ENCODE data around the gene LHX3. TPM values are rescaled to one million over a fixed set of nuclear protein-coding genes. Genes with fewer than 3 reads are reported as not detected.
A peak's percentile ranks its signal among the peaks of the same experiment; 100 is the strongest.

The LHX3 gene
- total RNA-seq, 4 donors from 2014 or later = not detected

DNA sequence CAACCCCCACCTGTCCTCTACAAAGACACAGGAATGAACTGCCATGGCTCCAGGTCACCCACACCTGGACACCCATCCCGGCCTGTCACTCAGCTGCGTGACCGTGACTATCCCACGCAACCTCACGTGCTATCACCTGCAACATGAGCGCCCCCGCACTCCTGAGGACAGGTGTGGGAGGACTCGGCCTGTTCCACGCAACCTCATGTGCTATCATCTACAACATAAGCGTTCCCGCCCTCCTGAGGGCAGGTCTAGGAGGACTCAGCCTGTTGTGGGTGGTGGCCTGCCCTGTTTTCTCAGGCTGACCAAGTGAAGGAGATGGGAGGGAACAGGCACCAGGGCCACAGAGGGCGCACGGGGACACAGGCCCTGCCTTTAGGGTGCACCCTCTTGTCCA is 36.6 kb upstream of the LHX3 start:
- peaks cover 28 to 61% of the 10 kb centered on the region in 2 donors for H3K4me1 ChIP-seq
- DNase-seq = no peak
- no peaks in the 10 kb centered on the region for H3K27me3 ChIP-seq
- H3K9me3 ChIP-seq = no peaks in the 10 kb centered on the region
- no peak overlapping the region for H3K4me3 ChIP-seq (replicated peaks in 1 of 3)
- H3K36me3 ChIP-seq = no peaks in the 10 kb centered on the region
- WGBS, 2 donors = 92 to 96% methylated on average over 10 to 13 of the region's 13 CpGs
- TF ChIP-seq, protein P1, sequence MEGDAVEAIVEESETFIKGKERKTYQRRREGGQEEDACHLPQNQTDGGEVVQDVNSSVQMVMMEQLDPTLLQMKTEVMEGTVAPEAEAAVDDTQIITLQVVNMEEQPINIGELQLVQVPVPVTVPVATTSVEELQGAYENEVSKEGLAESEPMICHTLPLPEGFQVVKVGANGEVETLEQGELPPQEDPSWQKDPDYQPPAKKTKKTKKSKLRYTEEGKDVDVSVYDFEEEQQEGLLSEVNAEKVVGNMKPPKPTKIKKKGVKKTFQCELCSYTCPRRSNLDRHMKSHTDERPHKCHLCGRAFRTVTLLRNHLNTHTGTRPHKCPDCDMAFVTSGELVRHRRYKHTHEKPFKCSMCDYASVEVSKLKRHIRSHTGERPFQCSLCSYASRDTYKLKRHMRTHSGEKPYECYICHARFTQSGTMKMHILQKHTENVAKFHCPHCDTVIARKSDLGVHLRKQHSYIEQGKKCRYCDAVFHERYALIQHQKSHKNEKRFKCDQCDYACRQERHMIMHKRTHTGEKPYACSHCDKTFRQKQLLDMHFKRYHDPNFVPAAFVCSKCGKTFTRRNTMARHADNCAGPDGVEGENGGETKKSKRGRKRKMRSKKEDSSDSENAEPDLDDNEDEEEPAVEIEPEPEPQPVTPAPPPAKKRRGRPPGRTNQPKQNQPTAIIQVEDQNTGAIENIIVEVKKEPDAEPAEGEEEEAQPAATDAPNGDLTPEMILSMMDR (IDR thresholded peaks at IDR 0.05) = no peak
- TF ChIP-seq POLR2A (IDR thresholded peaks at IDR 0.05) = no peak
- peak overlapping the region in 1 of 3 donors; percentile 10 for H3K27ac ChIP-seq
- intact Hi-C loops (cut with DNase I) = loop anchor here (10.0 kb wide), 1 partner anchor 277 kb away; the partner anchor contains the start of gene UBAC1

DNA sequence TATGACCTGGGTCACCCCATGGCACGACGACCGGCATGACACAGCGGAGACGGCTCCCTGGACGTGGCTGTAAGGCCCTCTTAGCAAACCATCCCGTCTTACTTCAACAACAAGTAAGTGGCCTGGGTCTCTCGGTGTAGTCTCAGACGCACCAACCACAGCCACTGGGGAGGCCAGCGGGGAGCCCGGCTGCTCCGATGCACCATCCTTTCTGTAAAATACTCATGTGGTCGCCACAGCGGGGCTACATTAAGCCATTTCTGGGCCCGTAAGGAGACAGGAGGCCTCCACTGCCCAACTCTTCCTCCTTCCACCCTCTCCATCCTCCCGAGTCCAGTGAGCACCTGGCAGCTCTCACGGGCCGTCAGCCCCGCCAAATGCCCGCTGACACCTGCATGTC is 36.0 kb upstream of the LHX3 start:
- peaks cover 26 to 61% of the 10 kb centered on the region in 2 donors for H3K4me1 ChIP-seq
- H3K27ac ChIP-seq = no peak overlapping the region
- intact Hi-C loops (cut with DNase I) = loop anchor here (10.0 kb wide), 1 partner anchor 276 kb away; the partner anchor contains the start of gene UBAC1
- no peaks in the 10 kb centered on the region for H3K9me3 ChIP-seq
- 90% methylated on average over 14 to 18 of the region's 20 CpGs for WGBS, 2 donors
- no peaks in the 10 kb centered on the region for H3K27me3 ChIP-seq
- H3K4me3 ChIP-seq (replicated peaks in 1 of 3) = no peak overlapping the region
- TF ChIP-seq, protein P1 (IDR thresholded peaks at IDR 0.05) = no peak
- no peak for TF ChIP-seq POLR2A (IDR thresholded peaks at IDR 0.05)
- DNase-seq = no peak
- H3K36me3 ChIP-seq = no peaks in the 10 kb centered on the region

DNA sequence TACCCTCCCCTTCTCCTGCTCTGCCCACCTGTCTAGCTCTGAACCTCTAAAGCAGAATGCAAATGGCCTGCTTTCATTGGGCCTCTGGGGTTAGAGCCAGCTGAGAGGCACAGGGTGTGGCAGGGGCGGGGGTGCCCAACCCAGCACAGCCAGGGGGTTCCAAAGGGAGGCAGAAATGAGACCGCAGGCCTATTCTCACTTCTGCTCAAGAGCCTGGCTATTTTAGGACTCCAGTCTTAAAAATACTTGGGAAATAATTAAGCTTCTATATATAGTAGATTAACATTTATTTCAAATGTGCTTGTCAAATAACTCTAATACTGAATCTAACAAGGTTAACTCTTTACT is 35.0 kb upstream of the LHX3 start:
- no peaks in the 10 kb centered on the region for H3K36me3 ChIP-seq
- H3K27me3 ChIP-seq = no peaks in the 10 kb centered on the region
- peaks cover 23 to 58% of the 10 kb centered on the region in 2 donors for H3K4me1 ChIP-seq
- intact Hi-C loops (cut with DNase I) = loop anchor here (10.0 kb wide), 1 partner anchor 275 kb away; the partner anchor contains the start of gene UBAC1
- no peak overlapping the region for H3K27ac ChIP-seq
- no peaks in the 10 kb centered on the region for H3K9me3 ChIP-seq
- H3K4me3 ChIP-seq (replicated peaks in 1 of 3) = no peak overlapping the region
- DNase-seq = no peak
- TF ChIP-seq, protein P1 (IDR thresholded peaks at IDR 0.05) = no peak
- TF ChIP-seq POLR2A (IDR thresholded peaks at IDR 0.05) = no peak
- 87 to 92% methylated on average over 2 of the region's 2 CpGs for WGBS, 2 donors

DNA sequence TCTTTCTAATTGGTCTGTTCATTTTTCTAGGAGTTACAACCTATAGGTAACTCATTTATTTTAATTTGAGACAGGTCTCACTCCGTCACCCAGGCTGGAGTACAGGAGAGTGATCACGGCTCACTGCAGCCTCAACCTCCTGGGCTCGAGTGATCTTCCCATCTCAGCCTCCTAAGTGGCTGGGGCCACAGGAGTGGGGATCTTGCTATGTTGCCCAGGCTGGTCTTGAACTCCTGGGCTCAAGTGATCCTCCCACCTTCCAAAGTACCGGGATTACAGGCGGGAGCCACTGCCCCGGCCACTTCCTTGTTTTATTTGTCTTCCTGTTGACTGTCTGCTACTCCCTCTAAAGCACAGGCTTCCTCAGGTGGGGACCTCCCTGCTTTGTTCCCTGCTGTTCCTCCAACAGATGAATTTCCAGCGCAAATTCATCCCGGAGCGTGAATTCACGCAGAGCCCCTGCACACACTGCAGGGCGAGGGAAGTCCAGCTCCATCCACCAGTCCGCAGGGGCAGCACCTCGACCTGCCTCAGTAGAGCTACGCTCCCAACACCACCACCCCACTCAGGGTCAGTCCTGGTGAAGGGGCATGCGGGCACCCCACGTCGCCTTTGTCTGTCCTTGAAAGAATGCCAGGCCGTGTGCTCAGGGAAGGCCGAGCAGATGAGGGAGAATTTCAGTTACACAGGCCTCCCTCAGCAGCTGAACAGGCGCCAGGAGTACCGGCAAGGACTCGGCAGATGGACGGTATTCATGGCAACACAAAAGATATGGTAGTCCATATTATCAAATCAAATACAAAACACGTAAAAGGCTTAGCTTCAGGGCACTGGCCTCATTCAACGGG is 34.4 kb upstream of the LHX3 start:
- Histone ChIP-seq H3K27me3 (no peaks in the 10 kb centered on the region), H3K36me3 (no peaks in the 10 kb centered on the region), H3K4me1 (peaks cover 17 to 52% of the 10 kb centered on the region in 2 donors), H3K27ac (no peak overlapping the region), H3K9me3 (no peaks in the 10 kb centered on the region), H3K4me3 (replicated peaks in 1 of 3) (no peak overlapping the region)
- 88 to 91% methylated on average over 24 to 25 of the region's 25 CpGs for WGBS, 2 donors
- no peak for DNase-seq
- no peak for TF ChIP-seq POLR2A (IDR thresholded peaks at IDR 0.05)
- TF ChIP-seq, protein P1 (IDR thresholded peaks at IDR 0.05) = no peak
- intact Hi-C loops (cut with DNase I) = no loop called here

DNA sequence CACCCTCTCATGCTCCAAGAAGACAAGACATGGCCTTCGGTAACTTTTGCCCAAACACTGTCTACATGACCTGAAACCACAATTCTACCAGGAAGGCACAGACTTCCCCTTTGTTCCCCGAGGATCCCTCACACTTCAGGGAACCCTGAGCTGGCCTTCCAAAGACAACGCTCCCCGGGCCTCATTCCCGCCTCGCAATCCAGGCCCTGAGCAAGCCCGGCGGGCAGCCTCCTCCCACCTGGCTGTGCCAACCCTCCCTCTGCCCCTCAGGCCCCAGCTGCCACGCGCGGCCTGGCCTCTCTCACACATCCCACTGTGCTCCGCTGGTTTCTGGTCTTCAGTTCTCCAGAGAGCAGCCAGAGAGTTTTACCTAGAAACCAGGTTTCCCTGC is 33.4 kb upstream of the LHX3 start:
- intact Hi-C loops (cut with DNase I) = no loop called here
- no peak for TF ChIP-seq POLR2A (IDR thresholded peaks at IDR 0.05)
- TF ChIP-seq, protein P1 (IDR thresholded peaks at IDR 0.05) = no peak
- Histone ChIP-seq H3K27me3 (no peaks in the 10 kb centered on the region), H3K27ac (no peak overlapping the region), H3K36me3 (no peaks in the 10 kb centered on the region), H3K4me3 (replicated peaks in 1 of 3) (no peak overlapping the region), H3K9me3 (no peaks in the 10 kb centered on the region), H3K4me1 (peaks cover 8 to 42% of the 10 kb centered on the region in 2 donors)
- WGBS, 2 donors = 82 to 83% methylated on average over 8 to 12 of the region's 12 CpGs
- DNase-seq = no peak
